NCI-H2196 (cell line): ENCODE measurements around the gene SMARCA1.

Experiments
- DNase-seq: peaks from one replicate; lab custom pipeline; 2025; ENCODE audit not compliant: unreplicated experiment; lab: John Stamatoyannopoulos, UW

Gene SMARCA1

DNA sequence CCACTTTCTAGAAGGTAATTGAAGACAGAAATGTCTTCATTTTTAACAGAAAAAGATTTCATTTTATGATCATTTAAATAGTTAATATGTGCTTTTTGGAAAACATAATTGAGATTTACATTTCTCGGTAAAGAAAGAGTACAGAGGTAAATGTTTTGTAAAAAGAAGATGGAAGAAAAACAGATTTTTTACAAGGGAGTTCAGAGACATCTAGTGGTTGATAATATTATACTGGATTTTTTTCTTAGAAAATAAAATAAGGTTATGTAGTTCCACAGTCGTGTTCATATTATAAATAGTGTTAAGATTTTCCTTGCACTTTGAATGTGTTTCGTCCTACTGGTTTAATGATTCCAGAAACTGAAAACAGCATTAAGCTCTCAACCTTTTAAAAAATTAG, 60.6 kb downstream of the SMARCA1 start:
- DNase-seq, result no peak

DNA sequence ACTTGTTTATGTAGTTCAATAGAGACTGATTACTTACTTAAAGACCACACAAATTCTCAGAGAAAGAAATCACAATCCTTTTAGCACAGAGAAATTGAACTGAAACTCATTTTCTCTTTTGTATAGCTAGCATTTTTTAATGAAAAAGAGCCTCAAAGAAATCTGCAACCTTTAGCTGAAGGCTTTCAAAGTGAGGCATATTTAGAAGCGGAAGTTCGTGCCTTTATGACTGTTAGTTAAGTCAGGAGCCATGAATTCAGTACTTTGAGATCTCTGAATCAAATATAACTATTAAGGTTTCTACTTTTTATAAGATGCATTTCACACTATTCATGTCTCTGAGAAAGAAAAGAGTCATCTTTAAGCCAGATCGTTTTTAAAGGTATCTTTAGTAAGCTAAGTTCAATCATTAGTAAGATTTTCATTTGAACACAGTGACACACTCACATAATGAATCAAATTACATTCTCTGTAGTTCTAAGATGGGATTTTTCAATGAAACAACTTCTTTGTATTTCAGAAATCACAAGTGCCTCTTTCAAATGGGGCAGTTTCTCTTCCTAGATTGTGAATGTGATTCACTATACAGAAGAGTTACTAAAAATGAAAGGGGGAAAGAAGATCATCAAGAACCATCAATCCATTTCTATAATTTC, 61.4 kb downstream of the SMARCA1 start:
- DNase-seq, result no peak

DNA sequence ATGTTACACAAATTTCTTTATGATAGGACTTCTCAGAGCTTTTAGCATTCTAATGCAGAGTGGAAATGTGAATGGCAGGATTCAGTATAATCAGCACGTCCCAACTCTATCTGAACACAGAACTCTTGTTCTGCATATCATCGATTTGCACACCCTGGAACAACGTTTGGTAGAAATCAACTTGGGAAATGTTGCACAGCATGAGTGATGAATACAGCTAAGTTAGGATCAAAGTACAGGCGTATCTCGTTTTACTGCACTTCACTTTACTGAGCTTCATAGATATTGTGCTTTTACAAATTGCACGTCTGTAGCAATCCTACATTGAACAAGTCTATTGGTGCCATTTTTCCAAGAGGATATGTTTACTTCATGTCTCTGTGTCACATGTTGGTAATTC, 70.8 kb downstream of the SMARCA1 start:
- DNase-seq, result no peak

DNA sequence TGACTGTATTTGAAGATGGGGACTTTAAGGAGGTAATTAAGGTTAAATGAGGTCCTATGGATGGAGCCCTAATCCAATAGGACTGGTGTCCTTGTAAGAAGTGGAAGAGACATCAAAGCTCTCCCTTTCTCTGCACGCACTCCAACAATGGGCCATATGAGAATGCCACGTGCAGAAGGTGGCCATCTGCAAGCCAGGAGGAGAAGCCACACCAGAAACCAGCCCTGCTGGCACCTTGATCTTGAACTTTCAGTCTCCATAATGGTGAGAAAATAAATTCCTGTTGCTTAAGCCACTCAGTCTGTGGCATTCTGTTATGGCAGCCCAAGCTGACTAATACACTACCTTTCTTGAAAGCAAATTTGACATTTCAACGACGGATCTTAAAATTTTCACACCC, 73.2 kb downstream of the SMARCA1 start:
- no peak for DNase-seq

- DNase-seq, result no peak
Observed at GRCh38 chrX:129449148-129449547, 74.1 kb downstream of the SMARCA1 start.

DNA sequence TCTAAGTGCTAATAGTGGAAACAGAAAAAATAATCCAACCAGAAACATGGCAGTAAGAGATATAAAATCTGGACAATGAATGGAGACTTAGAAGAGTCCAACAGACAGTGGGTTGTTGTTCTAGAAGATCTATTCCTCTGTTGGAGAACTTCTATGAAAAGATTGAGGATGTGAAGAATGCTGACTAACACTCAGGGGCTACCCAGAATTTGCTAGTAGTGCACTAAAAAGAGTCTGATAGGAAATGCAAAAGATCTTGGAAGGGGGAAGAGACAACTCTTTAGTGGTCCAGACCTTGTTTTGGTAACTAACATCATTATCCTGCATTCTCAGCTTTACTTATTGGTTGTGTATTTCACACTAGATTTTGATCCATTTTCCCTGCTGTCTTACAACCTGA, 77.9 kb downstream of the SMARCA1 start:
- DNase-seq, result no peak

- DNase-seq, result no peak
Observed at GRCh38 chrX:129433945-129434344, 89.3 kb downstream of the SMARCA1 start.

- DNase-seq, result no peak
Observed at GRCh38 chrX:129433461-129433860, 89.8 kb downstream of the SMARCA1 start.

DNA sequence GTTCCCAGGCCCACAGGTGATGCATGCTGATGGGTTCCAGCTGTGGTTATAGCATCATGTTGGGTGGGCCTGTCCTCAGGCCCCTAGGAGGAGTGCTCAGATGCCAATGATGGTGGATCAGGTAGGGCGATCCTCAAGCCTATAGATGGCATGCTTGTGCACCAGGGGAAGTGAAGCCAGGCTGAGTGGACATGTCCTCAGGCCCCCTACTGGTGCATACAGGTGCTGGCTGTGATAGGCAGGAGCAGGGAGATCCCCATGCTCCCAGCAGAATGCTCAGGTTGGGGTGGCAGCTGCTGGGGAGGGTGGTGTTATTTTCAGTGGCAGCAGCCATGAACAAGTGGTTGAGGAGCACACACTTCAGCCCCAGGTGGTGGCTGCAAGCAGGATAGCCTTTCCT, 96.0 kb downstream of the SMARCA1 start:
- no peak for DNase-seq

DNA sequence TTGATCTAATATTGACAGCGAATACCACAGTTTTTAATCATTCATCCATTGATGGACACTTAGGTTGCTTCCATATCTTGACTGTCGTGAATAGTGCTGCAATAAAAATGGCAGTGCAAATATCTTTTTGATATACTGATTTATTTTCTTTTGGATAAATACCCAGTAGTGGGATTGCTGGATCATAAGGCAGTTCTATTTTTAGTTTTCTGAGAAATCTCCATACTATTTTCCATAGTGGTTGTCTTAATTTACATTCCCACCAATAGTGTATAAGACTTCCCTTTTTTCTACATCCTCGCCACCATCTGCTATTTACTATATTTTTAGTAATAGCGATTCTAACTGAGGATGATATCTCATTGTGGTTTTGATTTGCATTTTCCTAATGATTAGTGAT, 100.1 kb downstream of the SMARCA1 start:
- DNase-seq, result no peak

DNA sequence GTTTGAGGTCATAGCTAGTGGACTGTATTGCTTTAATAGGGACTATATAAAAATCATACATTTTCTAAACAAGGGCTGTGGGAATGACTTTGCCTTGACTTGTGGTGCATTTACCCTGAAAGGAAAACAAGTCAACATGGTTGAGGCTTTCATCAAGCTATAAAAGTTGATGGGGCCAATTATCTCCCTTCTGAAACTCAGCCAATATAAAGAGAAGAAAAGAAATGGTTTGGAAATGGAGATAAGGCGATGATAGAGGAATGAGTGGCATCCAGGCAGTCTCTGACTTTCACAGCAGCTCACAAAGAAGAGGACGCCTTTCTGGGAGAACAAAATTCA, 118.7 kb downstream of the SMARCA1 start:
- DNase-seq, result no peak

DNA sequence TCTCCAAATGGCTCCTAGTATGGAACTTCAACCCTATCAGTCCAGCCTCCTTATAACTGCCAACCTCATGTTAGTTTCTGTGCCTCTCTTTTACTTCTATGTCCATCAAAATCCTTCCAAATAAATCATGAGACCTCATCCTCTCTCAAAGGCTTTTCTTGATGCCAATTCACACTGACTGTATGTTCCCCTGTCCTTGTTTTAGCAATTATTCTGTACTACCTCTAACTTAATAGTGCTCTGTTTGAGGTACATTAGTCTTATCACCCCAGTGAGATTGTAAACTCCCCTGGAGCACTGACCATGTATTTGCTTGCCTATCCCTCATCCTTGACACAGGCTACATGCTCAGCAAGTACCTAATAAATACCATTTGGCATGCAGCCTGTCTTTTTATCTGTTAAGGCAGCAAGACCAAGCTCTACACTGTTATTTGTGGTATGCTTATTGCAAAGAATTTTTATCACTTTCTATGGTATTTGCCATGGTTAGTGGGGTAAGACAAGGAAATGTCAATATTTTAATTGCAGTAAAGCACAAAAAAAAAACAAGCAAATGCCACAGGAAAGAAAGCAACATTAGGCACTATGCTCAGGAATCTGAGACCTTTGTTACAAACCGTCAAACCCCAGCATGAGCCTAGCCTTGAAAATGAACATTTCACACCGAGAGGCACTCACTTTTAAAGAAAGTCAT, 119.2 kb downstream of the SMARCA1 start:
- DNase-seq, result no peak
